IMR-90 (cell line): ENCODE data around the gene DRAXIN. TPM values are rescaled to one million over a fixed set of nuclear protein-coding genes. Genes with fewer than 3 reads are reported as not detected.

Source experiments
- ATAC-seq: fragments of 200-7000 bp; cut with Tn5 transposase; 2 replicates; pipeline ENCODE4 v1.9.1; 2020; ENCODE audit warnings: low read depth, mild to moderate bottlenecking, moderate library complexity
- BruUV-seq: library from RNA; stranded (reverse); fragments of 400-500 nt; replicated peaks from 2 replicates; lab custom pipeline; 2021; lab: Mats Ljungman, UMichigan
- CTCF ChIA-PET: fragments of 300-600 bp; formaldehyde crosslinking; extraction: SDS; loops from one replicate; lab custom pipeline; 2021; ENCODE audit warnings: antibody characterized with exemption; lab: Yijun Ruan, JAX
- POLR2A ChIA-PET: fragments of 300-600 bp; sonication (Branson Sonifier 250); formaldehyde crosslinking; loops from one replicate; lab custom pipeline; 2022; ENCODE audit warnings: antibody characterized with exemption; ENCODE audit not compliant: unreplicated experiment; lab: Charles Lee
- DNase-seq: peaks from one replicate; pipeline ENCODE4 v3.0.0; 2013
- H2AFZ ChIP-seq: replicated peaks from 2 replicates; pipeline ENCODE3; 2013; ENCODE audit warnings: low read length, mild to moderate bottlenecking; ENCODE audit not compliant: poor library complexity
- H2AK5ac ChIP-seq: 2 replicates; pipeline ENCODE4 v1.6.1; 2013; ENCODE audit warnings: low read depth, low read length, inconsistent platforms
- H2AK9ac ChIP-seq: replicated peaks from 2 replicates; pipeline ENCODE3; 2013; ENCODE audit warnings: mild to moderate bottlenecking, low read depth, low read length, moderate library complexity; ENCODE audit not compliant: poor library complexity
- H2BK120ac ChIP-seq: 2 replicates; pipeline ENCODE4 v1.6.1; 2013; ENCODE audit warnings: low read depth, low read length, inconsistent platforms
- H2BK15ac ChIP-seq: 3 replicates; pipeline ENCODE4 v1.6.1; 2013; ENCODE audit warnings: low read depth, low read length, inconsistent platforms
- H2BK20ac ChIP-seq: 2 replicates; pipeline ENCODE4 v1.6.1; 2013; ENCODE audit warnings: low read depth, mild to moderate bottlenecking, inconsistent platforms, low read length, moderate library complexity
- H2BK5ac ChIP-seq: 2 replicates; pipeline ENCODE4 v1.6.1; 2013; ENCODE audit warnings: mild to moderate bottlenecking, low read depth, low read length, inconsistent platforms; ENCODE audit not compliant: poor library complexity, severe bottlenecking
- H3K14ac ChIP-seq: replicated peaks from 2 replicates; pipeline ENCODE4 v1.6.1; 2013; ENCODE audit warnings: low read depth, low read length, inconsistent platforms
- H3K18ac ChIP-seq: 2 replicates; pipeline ENCODE4 v1.6.1; 2013; ENCODE audit warnings: low read depth, low read length, control low read depth
- H3K23ac ChIP-seq: 2 replicates; pipeline ENCODE4 v1.6.1; 2013; ENCODE audit warnings: low read depth, low read length, inconsistent platforms
- H3K27ac ChIP-seq: 2 replicates; pipeline ENCODE4 v1.5.1; 2013; ENCODE audit warnings: mild to moderate bottlenecking, control low read depth, low read length; ENCODE audit not compliant: insufficient read depth
- H3K27me3 ChIP-seq: 2 replicates; pipeline ENCODE4 v1.6.1; 2013; ENCODE audit warnings: low read length; ENCODE audit not compliant: control insufficient read depth, insufficient read depth
- H3K36me3 ChIP-seq: 2 replicates; pipeline ENCODE4 v1.6.1; 2013; ENCODE audit warnings: low read length, mixed read lengths; ENCODE audit not compliant: control insufficient read depth, insufficient read depth
- H3K4ac ChIP-seq: 2 replicates; pipeline ENCODE4 v1.6.1; 2013; ENCODE audit warnings: low read depth, low read length, inconsistent platforms
- H3K4me1 ChIP-seq: 2 replicates; pipeline ENCODE4 v1.6.1; 2013; ENCODE audit warnings: low read length, mixed read lengths; ENCODE audit not compliant: control insufficient read depth, insufficient read depth
- H3K4me2 ChIP-seq: 2 replicates; pipeline ENCODE4 v1.6.1; 2013; ENCODE audit warnings: low read depth, mild to moderate bottlenecking, control low read depth, low read length, moderate library complexity
- H3K4me3 ChIP-seq: 2 replicates; pipeline ENCODE4 v1.5.1; 2013; ENCODE audit warnings: low read depth, mild to moderate bottlenecking, control low read depth, low read length, moderate library complexity; ENCODE audit not compliant: insufficient read depth
- H3K56ac ChIP-seq: 2 replicates; pipeline ENCODE4 v1.6.1; 2013; ENCODE audit warnings: low read length, inconsistent platforms; ENCODE audit not compliant: insufficient read depth; ENCODE audit errors: extremely low read depth
- H3K79me1 ChIP-seq, 2 experiments: 2 replicates each; pipeline ENCODE4 v1.6.1; 2013; ENCODE audit warnings: low read length in 2 of 2, inconsistent platforms in 1 of 2, low read depth in 1 of 2
- H3K9ac ChIP-seq: 2 replicates; pipeline ENCODE4 v1.6.1; 2013; ENCODE audit warnings: low read depth, low read length, control low read depth
- H3K9me1 ChIP-seq: 2 replicates; pipeline ENCODE4 v1.6.1; 2013; ENCODE audit warnings: low read length, inconsistent platforms; ENCODE audit not compliant: insufficient read depth
- H3K9me3 ChIP-seq: 2 replicates; pipeline ENCODE4 v1.6.1; 2013; ENCODE audit warnings: low read length; ENCODE audit not compliant: control insufficient read depth, insufficient read depth
- H4K20me1 ChIP-seq: 2 replicates; pipeline ENCODE4 v1.6.1; 2013; ENCODE audit warnings: low read length, inconsistent platforms; ENCODE audit not compliant: insufficient read depth
- H4K5ac ChIP-seq: 2 replicates; pipeline ENCODE4 v1.6.1; 2013; ENCODE audit warnings: mild to moderate bottlenecking, low read depth, low read length, control low read depth
- H4K8ac ChIP-seq, 2 experiments: 2 replicates each; pipeline ENCODE4 v1.6.1; 2013; ENCODE audit warnings: low read depth in 2 of 2, low read length in 2 of 2, control low read depth in 1 of 2, inconsistent platforms in 1 of 2
- H4K91ac ChIP-seq: 2 replicates; pipeline ENCODE4 v1.6.1; 2013; ENCODE audit warnings: low read depth, low read length, inconsistent platforms; ENCODE audit not compliant: insufficient read depth
- CEBPB ChIP-seq: IDR thresholded peaks from 2 replicates; pipeline ENCODE4 v1.6.1; 2012; ENCODE audit warnings: low read depth, low read length, improper control_type of control experiment
- FOS ChIP-seq: fragments of 150-350 bp; IDR thresholded peaks from 2 replicates; pipeline ENCODE4 v1.6.1; 2016; ENCODE audit warnings: low read depth, low read length
- MAFK ChIP-seq: IDR thresholded peaks from 2 replicates; pipeline ENCODE4 v1.6.1; 2012; ENCODE audit warnings: low read depth, low read length, improper control_type of control experiment
- MXI1 ChIP-seq: IDR thresholded peaks from 2 replicates; pipeline ENCODE4 v1.6.1; 2012; ENCODE audit warnings: low read depth, mild to moderate bottlenecking, low read length, moderate library complexity, borderline replicate concordance
- NFE2L2 ChIP-seq: fragments of 150-350 bp; IDR thresholded peaks from 2 replicates; pipeline ENCODE4 v1.6.1; 2016; ENCODE audit warnings: low read depth, mild to moderate bottlenecking, low read length
- POLR2A ChIP-seq: IDR thresholded peaks from 2 replicates; pipeline ENCODE4 v1.6.1; 2012; ENCODE audit warnings: mild to moderate bottlenecking, low read depth, low read length
- RCOR1 ChIP-seq: IDR thresholded peaks from 2 replicates; pipeline ENCODE4 v1.6.1; 2012; ENCODE audit warnings: mild to moderate bottlenecking, low read length, improper control_type of control experiment; ENCODE audit not compliant: insufficient replicate concordance
- RFX5 ChIP-seq: IDR thresholded peaks from 2 replicates; pipeline ENCODE4 v1.8.0; 2012; ENCODE audit warnings: low read depth, mild to moderate bottlenecking, low read length, moderate library complexity
- SMC3 ChIP-seq: fragments of 150-350 bp; IDR thresholded peaks from 2 replicates; pipeline ENCODE4 v1.6.1; 2016; ENCODE audit warnings: low read depth, mild to moderate bottlenecking, antibody characterized with exemption, low read length, moderate library complexity
- WGBS, 2 experiments: methylation state at CpG; one replicate each; pipeline versions ENCODE4 v1.1.5 to v1.1.7; 2013; ENCODE audit warnings: missing lambda C conversion rate in 2 of 2; ENCODE audit not compliant: insufficient read length in 1 of 2; ENCODE audit errors: extremely low coverage in 2 of 2; 5-methylcytosine and 5-hydroxymethylcytosine counted together
- dilution Hi-C: fragments of 300-500 bp; cut with HindIII; formaldehyde crosslinking; loops from one replicate; pipeline ENCODE4 v1.14.3; 2018; ENCODE audit warnings: low sequenced_read_pairs; ENCODE audit not compliant: unreplicated experiment
- in situ Hi-C: fragments of 300-500 bp; cut with MboI; formaldehyde crosslinking; loops from 3 replicates; pipeline ENCODE4 v1.14.3; 2019; ENCODE audit warnings: low sequenced_read_pairs, inconsistent platforms, mixed read lengths
- intact Hi-C: fragments of 100-400 bp; cut with micrococcal nuclease; formaldehyde crosslinking; loops from 2 replicates; pipeline ENCODE4 v1.10.0; 2022
- polyA plus RNA-seq, 3 experiments: library from polyadenylated mRNA; depleted of rRNA; stranded (reverse); fragments of >200 nt; gene quantifications; 2 replicates each; pipeline ENCODE4 v1.2.3, GENCODE V29; 2012; ENCODE audit warnings: low replicate concordance in 1 of 3
- total RNA-seq: library from RNA; depleted of rRNA; stranded (reverse); fragments of >200 nt; gene quantifications from 2 replicates; pipeline ENCODE4 v1.2.3, GENCODE V29; 2012
- TF ChIP-seq, protein P1 (sequence below): conservative IDR thresholded peaks from 2 replicates; pipeline ENCODE4 v1.5.1; 2012; ENCODE audit warnings: mild to moderate bottlenecking, low read depth, low read length, improper control_type of control experiment
- TF ChIP-seq, protein P2 (sequence below): fragments of 150-350 bp; IDR thresholded peaks from 2 replicates; pipeline ENCODE4 v1.6.1; 2017; ENCODE audit warnings: mild to moderate bottlenecking, antibody characterized with exemption, low read length, low read depth

Gene DRAXIN
- total and polyA plus RNA-seq, 2 of the 4 experiments (the other 2 are of a cell fraction): under 0.01 to 0.02 TPM

DNA sequence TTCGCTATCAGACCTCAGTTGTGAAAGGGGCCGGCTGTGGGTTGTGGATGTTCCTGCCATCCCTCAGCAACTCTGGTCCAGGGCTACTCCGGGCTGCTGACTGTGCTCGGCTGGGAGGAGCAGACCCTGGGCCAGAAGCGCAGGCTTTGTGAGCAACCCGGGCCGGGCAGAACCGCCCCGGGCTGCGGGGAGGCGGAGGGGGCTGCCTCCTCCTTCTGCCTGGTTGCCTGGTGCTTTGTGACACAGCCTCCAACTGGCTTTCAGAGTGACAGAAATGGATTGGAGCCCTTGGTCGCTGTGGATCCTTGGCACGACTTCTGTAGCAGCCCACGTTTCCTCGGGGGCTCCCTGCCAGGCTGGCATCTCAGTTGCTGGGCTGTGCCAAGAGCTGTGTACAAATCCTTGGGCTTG, 10.0 kb downstream of the DRAXIN start (continued):
- TF ChIP-seq, protein P1, sequence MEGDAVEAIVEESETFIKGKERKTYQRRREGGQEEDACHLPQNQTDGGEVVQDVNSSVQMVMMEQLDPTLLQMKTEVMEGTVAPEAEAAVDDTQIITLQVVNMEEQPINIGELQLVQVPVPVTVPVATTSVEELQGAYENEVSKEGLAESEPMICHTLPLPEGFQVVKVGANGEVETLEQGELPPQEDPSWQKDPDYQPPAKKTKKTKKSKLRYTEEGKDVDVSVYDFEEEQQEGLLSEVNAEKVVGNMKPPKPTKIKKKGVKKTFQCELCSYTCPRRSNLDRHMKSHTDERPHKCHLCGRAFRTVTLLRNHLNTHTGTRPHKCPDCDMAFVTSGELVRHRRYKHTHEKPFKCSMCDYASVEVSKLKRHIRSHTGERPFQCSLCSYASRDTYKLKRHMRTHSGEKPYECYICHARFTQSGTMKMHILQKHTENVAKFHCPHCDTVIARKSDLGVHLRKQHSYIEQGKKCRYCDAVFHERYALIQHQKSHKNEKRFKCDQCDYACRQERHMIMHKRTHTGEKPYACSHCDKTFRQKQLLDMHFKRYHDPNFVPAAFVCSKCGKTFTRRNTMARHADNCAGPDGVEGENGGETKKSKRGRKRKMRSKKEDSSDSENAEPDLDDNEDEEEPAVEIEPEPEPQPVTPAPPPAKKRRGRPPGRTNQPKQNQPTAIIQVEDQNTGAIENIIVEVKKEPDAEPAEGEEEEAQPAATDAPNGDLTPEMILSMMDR: no peak
- TF ChIP-seq FOS: no peak

DNA sequence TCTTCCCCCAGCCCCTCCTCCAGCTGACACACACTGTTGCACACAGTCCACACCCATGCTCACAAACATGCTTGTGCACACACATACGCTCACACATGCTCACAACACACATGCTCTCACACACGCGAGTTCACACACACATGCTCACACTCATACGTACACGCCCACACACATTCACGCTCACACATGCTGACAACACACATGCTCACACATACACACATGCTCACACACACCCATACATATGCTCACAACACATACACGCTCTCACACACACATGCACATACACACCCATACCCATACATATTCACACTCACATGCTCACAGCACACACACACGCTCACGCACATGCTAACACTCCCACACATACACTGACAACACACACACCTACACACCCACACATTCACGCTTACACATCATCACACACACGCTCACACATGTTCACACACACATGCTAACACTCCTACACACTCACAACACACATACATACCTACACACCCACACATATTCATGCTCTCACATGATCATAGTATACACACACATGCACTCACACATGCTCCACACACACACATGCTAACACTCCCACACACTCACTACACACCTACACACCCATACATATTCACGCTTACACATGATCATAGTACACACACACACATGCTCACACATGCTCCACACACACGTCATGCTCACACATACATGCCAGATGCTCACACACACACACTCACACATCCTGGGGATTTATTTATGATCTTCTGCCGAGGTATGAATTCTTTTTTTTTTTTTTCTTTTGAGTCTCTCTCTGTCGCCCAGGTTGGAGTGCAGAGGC, 10.7 kb downstream of the DRAXIN start:
- Histone ChIP-seq H3K56ac (no peak overlapping the region), H4K91ac (no peak overlapping the region), H2BK20ac (no peak overlapping the region), H3K9me3 (no peaks in the 10 kb centered on the region), H3K36me3 (no peaks in the 10 kb centered on the region), H3K23ac (peak overlapping the region; percentile 38; the same call in 1 of the 2 replicates), H2AFZ (peak overlapping the region; percentile 73), H4K8ac (no peak overlapping the region), H4K20me1 (no peaks in the 10 kb centered on the region), H2AK9ac (no peak overlapping the region), H3K79me1 (no peaks in the 10 kb centered on the region), H3K4me3 (no peak overlapping the region), H3K4ac (no peak overlapping the region), H2BK120ac (no peak overlapping the region), H3K27me3 (peaks cover 71% of the 10 kb centered on the region), H3K4me1 (no peaks in the 10 kb centered on the region; the same call in 1 of the 2 replicates), H3K4me2 (no peak overlapping the region), H2BK15ac (no peak overlapping the region), H3K27ac (no peak overlapping the region), H3K18ac (no peak overlapping the region), H2BK5ac (peak overlapping the region; percentile 58), H2AK5ac (no peak overlapping the region), H3K14ac (no peak overlapping the region), H4K5ac (no peak overlapping the region), H3K9ac (no peak overlapping the region), H3K9me1 (peaks cover 4% of the 10 kb centered on the region)
- ChIA-PET POLR2A (no interaction called here), CTCF (no interaction called here)
- no peak for DNase-seq
- no TSS peak for BruUV-seq
- in situ Hi-C loops: no loop called here
- no peak for ATAC-seq
- intact Hi-C loops: no loop called here
- WGBS, 2 experiments: 83 to 100% methylated on average over 2 to 12 of the region's 15 CpGs
- dilution Hi-C loops: no loop called here
- TF ChIP-seq, protein P1: no peak
- TF ChIP-seq RCOR1: no peak
- no peak for TF ChIP-seq MAFK
- no peak for TF ChIP-seq RFX5
- TF ChIP-seq, protein P2, sequence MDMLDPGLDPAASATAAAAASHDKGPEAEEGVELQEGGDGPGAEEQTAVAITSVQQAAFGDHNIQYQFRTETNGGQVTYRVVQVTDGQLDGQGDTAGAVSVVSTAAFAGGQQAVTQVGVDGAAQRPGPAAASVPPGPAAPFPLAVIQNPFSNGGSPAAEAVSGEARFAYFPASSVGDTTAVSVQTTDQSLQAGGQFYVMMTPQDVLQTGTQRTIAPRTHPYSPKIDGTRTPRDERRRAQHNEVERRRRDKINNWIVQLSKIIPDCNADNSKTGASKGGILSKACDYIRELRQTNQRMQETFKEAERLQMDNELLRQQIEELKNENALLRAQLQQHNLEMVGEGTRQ: no peak
- TF ChIP-seq POLR2A: no peak
- TF ChIP-seq SMC3: no peak
- TF ChIP-seq NFE2L2: no peak
- no peak for TF ChIP-seq FOS
- no peak for TF ChIP-seq MXI1
- no peak for TF ChIP-seq CEBPB
